Measurements from ENCODE around the gene CAMTA1. TPM values are rescaled to one million over a fixed set of nuclear protein-coding genes. Genes with fewer than 3 reads are reported as not detected.

The CAMTA1 gene
- polyA plus RNA-seq, 1 donor from 2014 or later = 162 TPM

DNA sequence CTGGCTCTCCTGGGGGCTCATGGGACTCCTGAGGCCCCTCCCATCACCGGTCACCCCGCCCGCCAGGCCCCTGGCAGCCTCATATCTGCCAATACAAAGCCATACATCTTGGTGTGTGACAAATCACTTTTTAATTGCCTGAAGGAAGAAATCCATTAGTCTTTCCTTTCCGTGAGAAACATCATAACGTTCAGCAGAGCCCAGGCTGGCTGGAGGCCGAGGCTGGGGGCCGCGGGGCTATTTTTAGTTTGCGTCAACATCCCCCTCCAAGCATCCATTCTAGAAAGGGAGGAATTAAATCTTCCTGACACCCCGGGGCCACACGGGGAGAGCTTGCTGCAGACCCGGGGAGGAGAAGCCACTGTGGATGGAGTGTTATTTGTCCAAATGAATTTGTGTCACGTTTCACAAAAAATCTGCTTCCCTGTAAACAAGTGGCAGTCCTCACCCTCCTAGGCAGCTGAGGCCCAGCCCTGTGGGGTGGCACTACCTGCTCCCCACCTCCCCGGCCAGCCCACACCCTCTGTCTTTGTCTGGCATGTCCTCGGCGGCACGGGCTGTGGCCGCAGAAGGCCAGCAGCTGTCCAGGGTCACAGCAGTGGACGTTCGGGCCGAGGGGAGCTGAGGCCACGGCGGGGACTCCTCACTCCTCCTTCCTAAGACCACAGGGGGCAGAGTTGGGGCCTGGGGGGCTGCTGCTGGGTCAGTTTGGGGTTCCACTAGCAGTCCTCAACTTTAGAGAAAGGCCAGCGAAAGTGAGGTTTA is 749.0 kb downstream of the CAMTA1 start:
- Histone ChIP-seq H3K27ac (ENCODE audit: low read length) (no peak overlapping the region), H3K9me2 (ENCODE audit: insufficient read depth, low read length) (no peaks in the 10 kb centered on the region), H3K27me3 (ENCODE audit: insufficient read depth, low read depth, low read length) (no peaks in the 10 kb centered on the region), H3F3A (ENCODE audit: insufficient read depth, low read length, poor library complexity, severe bottlenecking) (no peaks in the 10 kb centered on the region), H3K9me3 (ENCODE audit: low read length) (no peaks in the 10 kb centered on the region), H4K20me1 (ENCODE audit: insufficient read depth) (no peaks in the 10 kb centered on the region), H2AFZ (ENCODE audit: low read depth, low read length) (no peak overlapping the region), H3K4me3 (ENCODE audit: low read length) (no peak overlapping the region), H3K9ac (ENCODE audit: low read length) (no peak overlapping the region), H3K4me2 (ENCODE audit: low read length) (no peak overlapping the region), H3K36me3 (ENCODE audit: insufficient read depth, low read length) (no peaks in the 10 kb centered on the region), H3K79me2 (replicated peaks; ENCODE audit: insufficient read depth, low read length) (no peaks in the 10 kb centered on the region)
- no peak for TF ChIP-seq TAF1 (IDR thresholded peaks at IDR 0.05; ENCODE audit: low read depth)
- TF ChIP-seq POLR2AphosphoS5 (IDR thresholded peaks at IDR 0.05) = no peak
- TF ChIP-seq EZH2 (IDR thresholded peaks at IDR 0.05; ENCODE audit: borderline replicate concordance, insufficient read depth, low read length, poor library complexity, severe bottlenecking) = no peak
- TF ChIP-seq, protein P1, sequence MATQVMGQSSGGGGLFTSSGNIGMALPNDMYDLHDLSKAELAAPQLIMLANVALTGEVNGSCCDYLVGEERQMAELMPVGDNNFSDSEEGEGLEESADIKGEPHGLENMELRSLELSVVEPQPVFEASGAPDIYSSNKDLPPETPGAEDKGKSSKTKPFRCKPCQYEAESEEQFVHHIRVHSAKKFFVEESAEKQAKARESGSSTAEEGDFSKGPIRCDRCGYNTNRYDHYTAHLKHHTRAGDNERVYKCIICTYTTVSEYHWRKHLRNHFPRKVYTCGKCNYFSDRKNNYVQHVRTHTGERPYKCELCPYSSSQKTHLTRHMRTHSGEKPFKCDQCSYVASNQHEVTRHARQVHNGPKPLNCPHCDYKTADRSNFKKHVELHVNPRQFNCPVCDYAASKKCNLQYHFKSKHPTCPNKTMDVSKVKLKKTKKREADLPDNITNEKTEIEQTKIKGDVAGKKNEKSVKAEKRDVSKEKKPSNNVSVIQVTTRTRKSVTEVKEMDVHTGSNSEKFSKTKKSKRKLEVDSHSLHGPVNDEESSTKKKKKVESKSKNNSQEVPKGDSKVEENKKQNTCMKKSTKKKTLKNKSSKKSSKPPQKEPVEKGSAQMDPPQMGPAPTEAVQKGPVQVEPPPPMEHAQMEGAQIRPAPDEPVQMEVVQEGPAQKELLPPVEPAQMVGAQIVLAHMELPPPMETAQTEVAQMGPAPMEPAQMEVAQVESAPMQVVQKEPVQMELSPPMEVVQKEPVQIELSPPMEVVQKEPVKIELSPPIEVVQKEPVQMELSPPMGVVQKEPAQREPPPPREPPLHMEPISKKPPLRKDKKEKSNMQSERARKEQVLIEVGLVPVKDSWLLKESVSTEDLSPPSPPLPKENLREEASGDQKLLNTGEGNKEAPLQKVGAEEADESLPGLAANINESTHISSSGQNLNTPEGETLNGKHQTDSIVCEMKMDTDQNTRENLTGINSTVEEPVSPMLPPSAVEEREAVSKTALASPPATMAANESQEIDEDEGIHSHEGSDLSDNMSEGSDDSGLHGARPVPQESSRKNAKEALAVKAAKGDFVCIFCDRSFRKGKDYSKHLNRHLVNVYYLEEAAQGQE (IDR thresholded peaks at IDR 0.05; ENCODE audit: borderline replicate concordance) = no peak
- TF ChIP-seq SMC3 (conservative IDR thresholded peaks at IDR 0.05; ENCODE audit: poor library complexity) = no peak
- TF ChIP-seq RAD21 (conservative IDR thresholded peaks at IDR 0.05) = no peak

DNA sequence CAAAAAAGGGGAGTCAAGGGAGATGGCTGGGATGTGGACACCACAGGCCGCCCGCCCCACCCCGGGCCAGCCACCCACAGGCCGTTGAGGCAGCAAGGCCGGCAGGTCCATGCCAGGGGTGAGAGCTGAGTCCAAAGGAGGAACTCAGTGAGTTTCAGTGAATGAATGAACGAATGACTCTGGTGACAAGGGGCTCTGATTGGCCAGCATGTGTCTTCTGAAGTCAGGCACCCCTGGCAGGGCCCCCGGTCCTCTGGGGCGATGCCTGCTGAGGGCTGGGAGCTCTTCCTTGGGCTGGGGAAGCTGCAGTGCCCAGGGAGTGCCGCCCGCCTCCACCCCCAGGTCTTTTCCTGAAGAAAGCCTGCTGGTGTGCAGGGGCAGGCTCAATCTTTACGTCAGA is 749.8 kb downstream of the CAMTA1 start:
- H3K4me2 ChIP-seq (ENCODE audit: low read length) = no peak overlapping the region
- no peaks in the 10 kb centered on the region for H3K36me3 ChIP-seq (ENCODE audit: insufficient read depth, low read length)
- H3K79me2 ChIP-seq (replicated peaks; ENCODE audit: insufficient read depth, low read length) = no peaks in the 10 kb centered on the region
- no peaks in the 10 kb centered on the region for H3F3A ChIP-seq (ENCODE audit: insufficient read depth, low read length, poor library complexity, severe bottlenecking)
- no peak overlapping the region for H2AFZ ChIP-seq (ENCODE audit: low read depth, low read length)
- no peaks in the 10 kb centered on the region for H3K9me2 ChIP-seq (ENCODE audit: insufficient read depth, low read length)
- H3K9ac ChIP-seq (ENCODE audit: low read length) = no peak overlapping the region
- no peak for TF ChIP-seq RAD21 (conservative IDR thresholded peaks at IDR 0.05)
- TF ChIP-seq, protein P2, sequence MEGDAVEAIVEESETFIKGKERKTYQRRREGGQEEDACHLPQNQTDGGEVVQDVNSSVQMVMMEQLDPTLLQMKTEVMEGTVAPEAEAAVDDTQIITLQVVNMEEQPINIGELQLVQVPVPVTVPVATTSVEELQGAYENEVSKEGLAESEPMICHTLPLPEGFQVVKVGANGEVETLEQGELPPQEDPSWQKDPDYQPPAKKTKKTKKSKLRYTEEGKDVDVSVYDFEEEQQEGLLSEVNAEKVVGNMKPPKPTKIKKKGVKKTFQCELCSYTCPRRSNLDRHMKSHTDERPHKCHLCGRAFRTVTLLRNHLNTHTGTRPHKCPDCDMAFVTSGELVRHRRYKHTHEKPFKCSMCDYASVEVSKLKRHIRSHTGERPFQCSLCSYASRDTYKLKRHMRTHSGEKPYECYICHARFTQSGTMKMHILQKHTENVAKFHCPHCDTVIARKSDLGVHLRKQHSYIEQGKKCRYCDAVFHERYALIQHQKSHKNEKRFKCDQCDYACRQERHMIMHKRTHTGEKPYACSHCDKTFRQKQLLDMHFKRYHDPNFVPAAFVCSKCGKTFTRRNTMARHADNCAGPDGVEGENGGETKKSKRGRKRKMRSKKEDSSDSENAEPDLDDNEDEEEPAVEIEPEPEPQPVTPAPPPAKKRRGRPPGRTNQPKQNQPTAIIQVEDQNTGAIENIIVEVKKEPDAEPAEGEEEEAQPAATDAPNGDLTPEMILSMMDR (IDR thresholded peaks at IDR 0.05; ENCODE audit: poor library complexity, severe bottlenecking) = no peak
- TF ChIP-seq EP300 (conservative IDR thresholded peaks at IDR 0.05; ENCODE audit: poor library complexity, severe bottlenecking) = no peak
- no peak for TF ChIP-seq TAF1 (IDR thresholded peaks at IDR 0.05; ENCODE audit: low read depth)
- no peak for TF ChIP-seq SMC3 (conservative IDR thresholded peaks at IDR 0.05; ENCODE audit: poor library complexity)
- no peak for TF ChIP-seq EZH2 (IDR thresholded peaks at IDR 0.05; ENCODE audit: borderline replicate concordance, insufficient read depth, low read length, poor library complexity, severe bottlenecking)
- TF ChIP-seq, protein P1 (IDR thresholded peaks at IDR 0.05; ENCODE audit: borderline replicate concordance) = no peak
- TF ChIP-seq POLR2AphosphoS5 (IDR thresholded peaks at IDR 0.05) = no peak
- no peak for TF ChIP-seq MXI1 (conservative IDR thresholded peaks at IDR 0.05; ENCODE audit: poor library complexity, severe bottlenecking)
- no peak overlapping the region for H3K27ac ChIP-seq (ENCODE audit: low read length)
- no peaks in the 10 kb centered on the region for H4K20me1 ChIP-seq (ENCODE audit: insufficient read depth)
- no peaks in the 10 kb centered on the region for H3K9me3 ChIP-seq (ENCODE audit: low read length)
- no peaks in the 10 kb centered on the region for H3K27me3 ChIP-seq (ENCODE audit: insufficient read depth, low read depth, low read length)
- no peak overlapping the region for H3K4me3 ChIP-seq (ENCODE audit: low read length)

All from neural cell (in vitro differentiated cells).